Gastrocnemius medialis (tissue), 4 donors: ENCODE data around the gene GINS1. TPM values are rescaled to one million over a fixed set of nuclear protein-coding genes. Genes with fewer than 3 reads are reported as not detected.

Experiments used
- ATAC-seq, 2 donors: fragments of 150-250 bp; one replicate each; pipeline ENCODE4 v1.9.1; 2016
- DNase-seq, 2 donors: peaks; one replicate each; pipeline ENCODE4 v3.0.0-alpha.2; 2019
- H3K27ac ChIP-seq, 4 donors: fragments of 200-600 bp; sonication (generic); 1 replicate in 1 of 4; 2 replicates in 3 of 4; pipeline ENCODE4 v1.5.1; 2016 to 2018; ENCODE audit warnings: mild to moderate bottlenecking in 2 of 4, moderate library complexity in 1 of 4
- H3K27me3 ChIP-seq, 3 donors: fragments of 200-600 bp; sonication (generic) in 2 of 3; 1 replicate in 1 of 3; 2 replicates in 2 of 3; pipeline versions ENCODE4 v1.5.1 to v1.6.0; 2016 to 2019; ENCODE audit warnings: mild to moderate bottlenecking in 1 of 3, moderate library complexity in 1 of 3
- H3K36me3 ChIP-seq, 2 donors: fragments of 200-600 bp; sonication (generic) in 1 of 2; one replicate each; pipeline ENCODE4 v1.5.1; 2017 to 2018
- H3K4me1 ChIP-seq, 2 donors: fragments of 200-600 bp; sonication (generic) in 1 of 2; one replicate each; pipeline ENCODE4 v1.5.1; 2016 to 2017; ENCODE audit warnings: mild to moderate bottlenecking in 2 of 2
- H3K4me3 ChIP-seq, 4 donors: fragments of 200-600 bp; sonication (generic) in 3 of 4; 1 replicate in 1 of 4; 2 replicates in 3 of 4; pipeline ENCODE4 v1.5.1; 2016 to 2019; ENCODE audit warnings: mild to moderate bottlenecking in 2 of 4
- H3K9me3 ChIP-seq, 3 donors: fragments of 200-600 bp; sonication (generic) in 2 of 3; 1 replicate in 1 of 3; 2 replicates in 2 of 3; pipeline ENCODE4 v1.5.1; 2016 to 2019
- POLR2A ChIP-seq, 2 donors: fragments of 450-650 bp; IDR thresholded peaks; one replicate each; pipeline ENCODE4 v1.6.1; 2017; ENCODE audit warnings: antibody characterized with exemption in 2 of 2, mild to moderate bottlenecking in 2 of 2, moderate library complexity in 2 of 2
- in situ Hi-C, 4 donors: fragments of 200-750 bp; cut with MboI; loops; one replicate each; pipeline versions ENCODE4 v1.15.0 to v1.8.0; 2017; ENCODE audit warnings: low sequenced_read_pairs in 4 of 4
- intact Hi-C: fragments of 100-400 bp; cut with DNase I; formaldehyde crosslinking; loops from one replicate; pipeline ENCODE4 v1.15.1; 2023; ENCODE audit warnings: low total_unique reads
- total RNA-seq, 4 donors: library from RNA; depleted of rRNA; stranded (reverse); fragments of >200 nt; gene quantifications; one replicate each; pipeline versions ENCODE4 v1.1.0 to v1.2.3, GENCODE V29; 2016
- TF ChIP-seq, protein P1 (sequence below), 5 experiments: fragments of 450-650 bp in 3 of 5; fragments of 200-600 bp in 2 of 5; sonication (generic) in 2 of 5; IDR thresholded peaks in 4 of 5; conservative IDR thresholded peaks in 1 of 5; 1 replicate in 4 of 5; 2 replicates in 1 of 5; pipeline ENCODE4 v1.5.1; 2016 to 2019; ENCODE audit warnings: antibody characterized with exemption in 5 of 5, mild to moderate bottlenecking in 3 of 5, moderate library complexity in 3 of 5

Gene GINS1
- total RNA-seq, 4 donors from 2014 or later, result 0.07 to 0.20 TPM; not detected in 2

DNA sequence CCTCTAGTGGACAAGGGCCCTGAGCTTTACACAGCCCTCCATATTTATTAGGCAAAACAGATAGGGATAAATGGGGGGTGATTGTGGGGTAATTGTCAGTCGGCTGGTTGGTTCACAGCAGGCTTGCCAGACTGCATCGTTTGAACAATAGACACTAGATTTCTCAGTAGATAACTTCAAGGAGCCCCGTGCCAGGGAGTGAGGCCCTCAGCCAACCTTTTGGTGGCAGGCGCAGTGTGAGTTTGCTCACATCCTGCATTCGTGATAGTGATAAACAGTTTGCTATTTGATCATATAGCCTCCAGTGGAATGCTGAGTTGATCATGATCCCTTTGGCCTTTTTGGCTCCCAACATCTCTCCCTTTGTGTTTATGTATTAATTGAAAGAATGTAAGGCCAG lies 13.2 kb upstream of the GINS1 start:
- no peak overlapping the region for H3K27ac ChIP-seq
- no peak for ATAC-seq

DNA sequence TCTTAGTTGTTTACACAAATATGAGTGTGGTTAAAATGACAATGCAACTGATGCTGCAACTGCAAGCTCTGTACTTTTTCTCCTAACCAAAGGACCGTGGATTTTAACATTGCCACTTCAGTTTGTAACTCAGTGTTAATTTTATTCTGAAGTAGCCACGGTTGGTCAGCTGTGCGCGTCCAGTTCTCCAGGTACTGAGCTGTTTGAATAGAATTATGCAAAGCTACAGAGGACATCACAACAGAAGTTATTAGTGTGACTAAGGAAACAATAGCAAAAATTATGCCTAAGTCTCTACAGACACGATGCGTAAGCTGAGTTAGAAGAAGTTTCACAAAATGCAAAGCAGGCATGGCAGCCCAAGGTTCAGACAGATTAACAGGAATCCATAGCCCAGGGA lies 12.5 kb upstream of the GINS1 start:
- Histone ChIP-seq H3K4me3 (no peak overlapping the region), H3K9me3 (no peaks in the 10 kb centered on the region), H3K4me1 (peaks cover 4 to 5% of the 10 kb centered on the region in 2 donors), H3K36me3 (no peaks in the 10 kb centered on the region), H3K27ac (no peak overlapping the region), H3K27me3 (no peaks in the 10 kb centered on the region)
- DNase-seq, result no peak
- TF ChIP-seq, protein P1, sequence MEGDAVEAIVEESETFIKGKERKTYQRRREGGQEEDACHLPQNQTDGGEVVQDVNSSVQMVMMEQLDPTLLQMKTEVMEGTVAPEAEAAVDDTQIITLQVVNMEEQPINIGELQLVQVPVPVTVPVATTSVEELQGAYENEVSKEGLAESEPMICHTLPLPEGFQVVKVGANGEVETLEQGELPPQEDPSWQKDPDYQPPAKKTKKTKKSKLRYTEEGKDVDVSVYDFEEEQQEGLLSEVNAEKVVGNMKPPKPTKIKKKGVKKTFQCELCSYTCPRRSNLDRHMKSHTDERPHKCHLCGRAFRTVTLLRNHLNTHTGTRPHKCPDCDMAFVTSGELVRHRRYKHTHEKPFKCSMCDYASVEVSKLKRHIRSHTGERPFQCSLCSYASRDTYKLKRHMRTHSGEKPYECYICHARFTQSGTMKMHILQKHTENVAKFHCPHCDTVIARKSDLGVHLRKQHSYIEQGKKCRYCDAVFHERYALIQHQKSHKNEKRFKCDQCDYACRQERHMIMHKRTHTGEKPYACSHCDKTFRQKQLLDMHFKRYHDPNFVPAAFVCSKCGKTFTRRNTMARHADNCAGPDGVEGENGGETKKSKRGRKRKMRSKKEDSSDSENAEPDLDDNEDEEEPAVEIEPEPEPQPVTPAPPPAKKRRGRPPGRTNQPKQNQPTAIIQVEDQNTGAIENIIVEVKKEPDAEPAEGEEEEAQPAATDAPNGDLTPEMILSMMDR (IDR thresholded peaks at IDR 0.05 in 4 of 5, conservative IDR thresholded peaks at IDR 0.05 in 1 of 5), result no peak
- TF ChIP-seq POLR2A (IDR thresholded peaks at IDR 0.05), result no peak
- intact Hi-C loops, result loop anchor here (5.0 kb wide), 3 partner anchors 198 to 313 kb away; partner anchors contain the start of genes ENTPD6, VSX1 and ZNF337
- ATAC-seq, result no peak
- in situ Hi-C loops, result loop anchor here (10.0 to 25.0 kb wide), 7 partner anchors 90 to 400 kb away; partner anchors contain the start of genes APMAP (in 3 of the 4), ENTPD6 (in 1 of the 4) and ZNF337 (in 1 of the 4)

More for the DNA sequence above, 13.2 kb upstream of the GINS1 start:
- no peaks in the 10 kb centered on the region for H3K9me3 ChIP-seq
- no peaks in the 10 kb centered on the region for H3K27me3 ChIP-seq
- intact Hi-C loops (loop anchor here (5.0 kb wide), 3 partner anchors 197 to 312 kb away; partner anchors contain the start of genes ENTPD6, VSX1 and ZNF337), in situ Hi-C loops (loop anchor here (10.0 to 25.0 kb wide), 7 partner anchors 89 to 399 kb away; partner anchors contain the start of genes APMAP (in 3 of the 4), ENTPD6 (in 1 of the 4) and ZNF337 (in 1 of the 4))
- DNase-seq, result no peak
- H3K4me3 ChIP-seq, result no peak overlapping the region
- no peaks in the 10 kb centered on the region for H3K36me3 ChIP-seq
- H3K4me1 ChIP-seq, result peaks cover 7 to 11% of the 10 kb centered on the region in 2 donors
- no peak for TF ChIP-seq POLR2A (IDR thresholded peaks at IDR 0.05)
- TF ChIP-seq, protein P1 (IDR thresholded peaks at IDR 0.05 in 4 of 5, conservative IDR thresholded peaks at IDR 0.05 in 1 of 5), result no peak

DNA sequence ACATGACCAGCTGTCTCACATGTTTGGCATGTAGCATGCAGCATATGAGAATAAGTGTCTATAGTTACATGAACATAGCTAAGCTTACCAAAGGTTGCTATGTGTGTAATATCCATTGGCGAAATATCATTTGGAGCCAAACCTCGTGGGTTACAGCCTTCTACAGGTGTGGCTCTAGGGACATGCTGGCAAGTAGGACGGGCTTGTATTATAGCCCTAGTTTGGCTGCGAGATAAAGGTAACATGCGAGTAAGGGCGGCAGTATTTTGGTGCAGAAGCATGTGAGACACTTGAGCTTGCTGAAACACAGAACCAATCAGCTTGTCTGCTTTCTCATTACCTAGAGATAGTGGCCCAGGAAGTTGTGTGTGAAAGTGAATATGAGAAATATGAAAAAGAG lies 10.4 kb upstream of the GINS1 start:
- H3K27ac ChIP-seq, result no peak overlapping the region
- DNase-seq, result no peak
- no peak for ATAC-seq
- H3K36me3 ChIP-seq, result no peaks in the 10 kb centered on the region
- intact Hi-C loops, result no loop called here
- H3K4me3 ChIP-seq, result no peak overlapping the region
- TF ChIP-seq, protein P1 (IDR thresholded peaks at IDR 0.05 in 4 of 5, conservative IDR thresholded peaks at IDR 0.05 in 1 of 5), result no peak
- TF ChIP-seq POLR2A (IDR thresholded peaks at IDR 0.05), result no peak
- in situ Hi-C loops, result loop anchor here (10.0 to 25.0 kb wide), 7 partner anchors 92 to 402 kb away; partner anchors contain the start of genes APMAP (in 3 of the 4), ENTPD6 (in 1 of the 4) and ZNF337 (in 1 of the 4)
- no peaks in the 10 kb centered on the region for H3K9me3 ChIP-seq
- no peaks in the 10 kb centered on the region for H3K27me3 ChIP-seq
- no peaks in the 10 kb centered on the region for H3K4me1 ChIP-seq

DNA sequence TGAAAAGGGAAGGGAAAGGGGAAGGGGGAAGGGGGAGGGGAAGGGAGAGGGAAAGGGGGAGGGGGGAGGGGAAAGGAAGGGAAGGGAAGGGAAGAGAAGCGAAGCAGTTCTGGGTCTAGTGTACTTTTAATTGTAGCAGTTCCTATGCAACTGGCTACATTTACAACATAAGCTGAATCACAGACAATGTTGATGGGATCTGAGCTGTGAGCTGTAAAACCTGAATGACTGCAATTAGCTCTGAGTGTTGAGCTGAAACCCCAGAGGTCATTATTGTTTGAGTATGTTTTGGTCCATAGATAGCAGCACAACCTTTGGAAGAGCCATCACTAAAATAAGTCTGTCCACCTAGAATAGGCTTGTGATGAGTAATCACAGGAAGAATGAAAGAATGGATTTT lies 9.7 kb upstream of the GINS1 start:
- H3K27me3 ChIP-seq, result no peaks in the 10 kb centered on the region
- H3K9me3 ChIP-seq, result no peaks in the 10 kb centered on the region
- no peak for DNase-seq
- no peaks in the 10 kb centered on the region for H3K36me3 ChIP-seq
- H3K27ac ChIP-seq, result no peak overlapping the region
- in situ Hi-C loops, result loop anchor here (10.0 to 25.0 kb wide), 7 partner anchors 93 to 403 kb away; partner anchors contain the start of genes APMAP (in 3 of the 4), ENTPD6 (in 1 of the 4) and ZNF337 (in 1 of the 4)
- intact Hi-C loops, result loop anchor here (2.0 kb wide), 1 partner anchor 103 kb away; no protein-coding TSS in a partner anchor
- no peak overlapping the region for H3K4me3 ChIP-seq
- ATAC-seq, result no peak
- TF ChIP-seq, protein P1 (IDR thresholded peaks at IDR 0.05 in 4 of 5, conservative IDR thresholded peaks at IDR 0.05 in 1 of 5), result no peak
- H3K4me1 ChIP-seq, result no peaks in the 10 kb centered on the region
